NCI-H526 (cell line): ENCODE measurements around the gene RAD51B.
"Not testable (repeated sequence)": the region's sequence is repeated elsewhere in the genome, so short reads cannot be mapped to it uniquely, and the experiment has no call there.

Experiments used
- DNase-seq, 2 experiments: peaks; one replicate each; lab custom pipeline; 2025; lab: John Stamatoyannopoulos, UW

The RAD51B gene

DNA sequence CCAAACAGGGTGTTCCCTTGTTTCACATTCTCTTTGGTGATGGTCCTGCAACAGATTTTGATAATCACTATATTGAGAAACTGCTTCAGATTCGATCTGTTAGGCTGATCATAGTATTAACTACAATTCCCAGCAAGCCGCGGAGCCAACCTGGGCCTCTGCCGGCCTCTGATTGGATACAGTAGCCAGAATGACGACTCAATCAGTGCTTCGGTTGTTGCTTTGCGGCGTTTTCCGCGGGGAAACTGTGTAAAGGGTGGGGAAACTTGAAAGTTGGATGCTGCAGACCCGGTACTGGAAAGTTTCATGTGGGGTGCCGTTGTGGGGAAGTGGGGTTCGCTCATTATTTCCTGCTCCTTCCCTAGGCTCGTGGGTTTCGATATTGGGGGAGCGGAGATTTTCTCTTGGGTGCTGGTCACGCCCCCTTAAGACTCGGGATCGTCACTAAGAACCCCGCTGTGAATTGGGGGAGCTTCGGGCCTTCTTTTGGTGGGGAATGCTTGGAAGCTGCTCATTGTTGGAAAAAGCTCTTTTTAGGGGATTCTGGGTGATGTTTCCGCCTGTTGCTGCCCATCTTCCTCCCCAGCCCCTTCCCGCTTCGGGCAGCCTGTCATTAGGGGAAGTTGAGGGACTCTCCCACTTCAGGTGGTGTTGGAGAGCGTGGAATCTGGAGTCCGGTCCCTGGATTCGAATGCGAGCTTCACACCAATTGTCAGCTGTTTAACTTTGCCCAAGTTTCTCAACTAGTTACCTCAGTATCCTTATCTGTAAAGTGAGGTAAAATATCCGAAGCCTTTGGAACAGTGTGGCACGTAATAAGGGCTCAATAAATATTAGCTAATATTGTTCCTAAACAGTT, at the start of gene RAD51B:
Gene RAD51B, plus strand, starts transcription at position 217 of the 859 bp plus-strand sequence.
- peak; percentile 77 to 88 for DNase-seq

DNA sequence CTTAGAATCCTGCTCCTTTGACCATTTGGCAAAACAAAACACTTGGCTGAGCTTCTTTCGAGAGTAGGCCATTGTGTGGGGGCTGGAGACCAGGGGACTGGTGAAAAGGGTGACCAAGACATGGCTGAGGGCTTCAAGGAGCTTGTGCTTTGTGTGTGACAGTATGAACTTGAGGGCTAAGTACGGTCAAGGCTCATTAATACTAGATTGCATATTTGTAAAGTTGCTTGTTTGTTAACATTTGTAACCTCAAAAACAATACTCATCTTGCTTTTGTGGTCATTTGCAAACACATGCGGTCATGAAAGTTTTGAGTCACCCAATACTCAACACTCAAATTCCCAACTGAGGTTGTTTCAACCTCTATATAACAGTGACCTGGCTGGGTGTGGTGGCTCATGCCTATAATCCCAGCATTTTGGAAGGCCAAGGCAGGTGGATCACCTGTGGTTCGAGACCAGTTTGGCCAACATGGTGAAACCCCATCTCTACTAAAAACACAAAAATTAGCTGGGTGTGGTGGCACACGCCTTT, 45.7 kb upstream of the RAD51B start:
- DNase-seq = no peak

DNA sequence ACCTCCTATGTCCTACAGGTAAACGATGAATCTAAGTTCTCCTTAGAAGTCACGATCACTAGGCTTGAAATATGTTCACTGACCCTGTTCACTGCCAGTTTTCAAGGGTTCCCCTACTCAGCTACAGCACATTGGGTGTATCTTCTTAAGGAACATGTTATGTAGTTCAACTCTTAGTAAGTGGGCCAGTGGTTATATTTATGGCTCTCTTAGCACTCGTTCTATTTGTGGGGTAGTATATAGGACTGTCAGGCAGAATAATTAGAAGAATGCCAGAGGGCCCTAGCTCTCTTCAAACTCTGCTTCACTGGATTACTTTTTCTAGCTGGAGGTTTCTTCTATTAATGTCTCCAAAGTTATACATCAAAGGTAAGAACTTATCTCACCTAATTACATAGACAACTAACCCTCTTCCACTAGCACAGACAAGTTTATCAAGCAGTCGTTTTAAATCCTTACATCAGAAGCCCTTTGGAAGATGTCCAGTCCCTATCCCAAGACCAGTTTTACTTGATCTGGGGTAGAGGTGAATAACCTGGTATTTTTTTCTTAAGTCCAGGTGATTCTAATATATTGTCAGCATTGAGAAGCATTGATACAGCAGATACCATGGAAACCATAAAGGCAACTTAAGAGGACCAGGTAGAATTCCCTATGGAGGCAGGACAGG, 42.8 kb upstream of the RAD51B start:
- no peak for DNase-seq

DNA sequence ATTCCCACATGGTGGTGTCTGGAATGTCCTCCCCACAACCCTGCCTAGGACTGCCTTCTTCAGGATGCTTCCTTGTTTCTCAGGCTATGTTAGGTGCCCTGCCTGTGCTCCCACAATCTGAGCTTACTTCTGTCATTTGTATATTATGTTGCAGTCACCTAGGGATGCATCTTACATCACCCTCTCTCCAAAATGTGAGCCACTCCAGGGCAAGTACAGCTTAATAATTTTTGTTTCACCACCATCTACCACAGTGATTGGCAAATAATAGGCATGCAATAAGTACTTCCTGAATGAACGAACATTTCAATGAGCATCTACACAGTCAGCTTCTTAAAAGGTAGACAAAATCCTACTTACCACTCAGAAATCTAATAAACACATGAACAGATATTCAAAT, 40.8 kb upstream of the RAD51B start:
- no peak for DNase-seq

DNA sequence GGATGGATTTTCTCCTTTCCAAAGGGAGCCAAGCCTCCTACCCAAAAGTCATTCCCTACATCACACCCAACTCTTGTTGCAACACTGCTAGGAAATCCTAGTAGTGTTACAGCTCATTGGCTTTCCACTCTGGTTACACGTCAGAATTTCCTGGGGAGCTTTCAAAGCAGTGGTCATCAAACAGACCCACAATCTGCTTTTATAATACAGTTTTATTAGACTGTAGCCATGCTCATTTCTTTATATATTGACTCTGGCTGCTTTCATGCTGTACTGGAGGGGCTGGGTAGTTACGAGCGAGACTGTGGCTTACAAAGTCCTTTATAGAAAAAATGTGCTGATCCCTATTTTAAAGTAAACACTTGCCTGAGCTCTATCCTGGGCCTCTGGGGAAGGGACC, 37.5 kb upstream of the RAD51B start:
- DNase-seq = no peak

DNA sequence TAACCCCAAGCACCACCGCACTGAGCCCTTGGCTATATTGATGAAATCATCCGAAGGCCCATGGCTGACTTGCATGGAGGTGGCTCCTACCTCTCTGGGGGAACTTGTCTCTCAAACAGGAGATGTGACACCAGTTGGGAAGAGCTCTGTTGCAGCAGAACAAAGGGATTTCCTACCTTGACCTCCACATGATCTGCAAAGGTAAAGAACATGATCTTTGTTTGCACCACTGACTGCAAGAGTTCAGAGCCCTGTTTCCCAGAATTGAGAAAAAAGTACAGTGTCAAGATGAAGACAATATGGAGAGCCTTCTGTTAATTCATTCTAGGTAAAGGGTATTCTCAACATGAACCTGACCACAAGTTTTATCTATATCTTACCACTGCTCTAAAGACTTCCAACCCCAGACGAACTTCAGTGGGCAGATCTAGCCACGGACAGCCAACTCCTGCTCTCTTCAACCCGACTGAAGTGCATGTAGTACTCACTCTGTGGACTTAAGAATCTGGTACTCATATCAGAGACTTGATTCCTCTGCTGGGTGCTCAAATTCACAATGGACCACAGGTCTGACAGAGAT, 35.2 kb upstream of the RAD51B start:
- no peak for DNase-seq

DNA sequence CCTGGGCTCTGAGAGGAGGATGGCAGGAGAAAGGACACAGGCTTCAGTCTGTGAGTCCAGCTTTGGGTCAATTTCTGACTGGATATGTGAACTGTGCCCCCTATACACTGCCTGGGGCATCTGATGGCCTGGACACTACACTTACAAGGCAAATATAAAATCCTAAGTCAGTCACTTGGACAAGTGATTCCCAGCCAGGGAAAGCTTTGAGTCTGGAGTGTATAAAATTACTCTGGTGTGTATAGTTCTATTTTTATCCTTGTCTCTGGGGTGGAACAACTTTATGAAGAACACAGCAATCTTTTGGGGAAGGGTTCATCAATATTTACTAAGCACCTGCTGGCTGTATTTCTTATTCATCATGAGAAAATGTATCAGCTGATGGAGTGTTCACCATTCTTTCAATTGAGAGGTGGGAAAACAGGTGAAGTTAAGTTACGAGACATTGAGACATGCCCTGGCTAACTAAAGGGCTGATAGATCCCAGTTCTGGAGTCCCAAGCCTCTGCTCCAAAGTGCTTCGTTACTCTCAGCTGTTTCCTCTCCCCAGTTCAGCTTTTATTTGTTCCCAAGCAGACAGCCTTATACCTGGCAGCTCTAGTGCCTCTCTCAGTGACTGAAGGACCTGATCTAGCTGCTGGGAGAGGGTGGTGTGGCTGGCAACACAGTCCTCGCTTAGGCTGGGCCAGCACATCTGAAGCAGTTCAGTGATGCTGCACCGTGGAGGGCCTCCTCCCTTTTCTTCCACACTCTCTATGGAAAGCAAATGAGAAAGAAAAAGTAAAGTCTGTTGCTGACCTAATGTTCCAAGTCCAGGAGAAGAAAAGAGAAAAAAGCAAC, 34.1 kb upstream of the RAD51B start:
- DNase-seq = no peak

DNA sequence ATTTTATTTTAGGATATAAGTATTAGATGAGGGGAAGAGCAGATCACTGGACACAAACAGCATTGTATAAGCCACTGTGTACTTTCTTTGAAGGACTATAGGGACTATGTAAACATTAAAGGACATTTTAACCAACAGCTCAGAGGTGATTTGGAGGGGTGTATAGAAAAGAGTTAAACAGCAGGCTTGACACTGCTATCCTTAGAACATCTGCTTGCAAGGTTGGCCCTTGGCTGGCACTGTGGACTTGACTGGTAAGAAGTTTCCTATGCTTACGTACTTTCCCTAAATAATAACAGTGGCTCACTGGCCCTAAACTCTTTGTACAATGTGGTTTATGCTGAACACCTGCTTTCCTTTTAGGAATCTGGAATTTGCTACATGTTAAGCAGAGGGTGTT, 31.9 kb upstream of the RAD51B start:
- DNase-seq = no peak

DNA sequence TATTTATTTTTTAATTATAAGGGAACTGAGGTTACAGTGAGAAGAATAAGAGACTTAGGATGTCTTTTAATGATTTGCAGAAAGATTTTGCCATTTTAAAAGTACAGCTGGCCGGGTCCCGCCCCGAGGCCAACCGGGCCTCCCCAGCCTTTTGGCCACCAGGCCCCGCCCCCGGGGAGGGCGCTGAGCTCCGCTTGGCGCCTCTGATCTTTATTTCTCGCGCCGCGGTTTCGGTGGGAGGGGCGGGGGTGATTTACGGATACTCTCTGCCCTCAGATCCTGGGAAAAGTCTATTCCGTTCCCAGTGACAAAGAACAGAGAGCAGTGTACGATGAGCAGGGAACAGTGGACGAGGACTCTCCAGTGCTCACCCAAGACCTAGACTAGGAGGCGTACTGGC, 20.8 kb upstream of the RAD51B start:
- DNase-seq = no peak

DNA sequence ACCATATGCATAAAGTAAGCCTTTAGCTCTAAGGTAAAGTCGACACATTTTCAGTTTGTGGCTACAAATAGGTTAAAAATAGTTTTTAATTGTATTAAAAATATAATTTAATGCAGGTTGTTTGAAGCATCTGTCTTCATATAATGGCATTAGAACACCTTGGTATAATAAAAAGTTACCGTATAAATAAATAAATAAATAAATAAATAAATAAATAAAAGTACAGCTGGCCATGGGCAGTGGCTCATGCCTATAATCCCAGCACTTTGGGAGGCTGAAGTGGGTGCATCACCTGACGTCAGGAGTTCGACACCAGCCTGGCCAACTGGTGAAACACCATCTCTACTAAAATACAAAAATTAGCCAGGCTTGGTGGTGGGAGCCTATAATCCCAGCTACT, 18.8 kb upstream of the RAD51B start:
- DNase-seq = no peak

DNA sequence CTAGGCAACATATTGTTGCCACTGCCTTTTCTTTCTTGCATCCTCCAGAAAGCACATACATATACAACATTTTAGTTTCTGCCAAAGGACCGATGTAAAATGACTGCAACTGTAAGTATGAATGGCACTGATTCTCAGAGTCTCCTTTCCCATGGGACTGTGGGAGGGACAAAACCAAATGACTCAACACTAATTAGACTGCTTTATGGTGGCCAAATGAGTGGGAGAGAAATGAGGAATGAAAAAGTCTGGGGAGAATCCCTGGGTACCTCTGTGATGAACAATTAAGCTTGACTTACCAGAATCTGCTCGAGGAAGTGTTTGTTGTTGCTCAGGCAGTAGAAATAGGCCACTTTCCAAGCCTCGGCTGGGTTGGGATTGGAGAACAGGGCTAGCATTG, 13.3 kb upstream of the RAD51B start:
- DNase-seq = no peak

DNA sequence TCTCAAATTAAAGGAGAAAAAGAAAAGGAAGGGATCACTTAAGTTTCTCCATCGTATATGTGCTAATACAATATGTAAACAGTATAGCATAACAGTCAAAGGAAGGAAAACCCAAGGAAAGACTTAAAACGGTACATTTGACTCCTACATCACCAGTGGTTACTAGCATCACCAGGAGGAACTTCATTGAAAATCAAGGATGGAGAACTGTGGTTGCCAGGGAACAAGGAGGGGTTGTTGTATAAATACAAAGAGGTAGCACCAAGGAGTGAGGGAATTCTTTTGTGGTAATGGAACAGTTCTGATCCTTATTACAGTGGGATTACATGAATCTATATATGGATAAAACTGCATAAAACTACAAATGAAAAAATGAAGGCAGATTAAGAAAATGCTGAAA, 4.8 kb upstream of the RAD51B start:
- no peak for DNase-seq

DNA sequence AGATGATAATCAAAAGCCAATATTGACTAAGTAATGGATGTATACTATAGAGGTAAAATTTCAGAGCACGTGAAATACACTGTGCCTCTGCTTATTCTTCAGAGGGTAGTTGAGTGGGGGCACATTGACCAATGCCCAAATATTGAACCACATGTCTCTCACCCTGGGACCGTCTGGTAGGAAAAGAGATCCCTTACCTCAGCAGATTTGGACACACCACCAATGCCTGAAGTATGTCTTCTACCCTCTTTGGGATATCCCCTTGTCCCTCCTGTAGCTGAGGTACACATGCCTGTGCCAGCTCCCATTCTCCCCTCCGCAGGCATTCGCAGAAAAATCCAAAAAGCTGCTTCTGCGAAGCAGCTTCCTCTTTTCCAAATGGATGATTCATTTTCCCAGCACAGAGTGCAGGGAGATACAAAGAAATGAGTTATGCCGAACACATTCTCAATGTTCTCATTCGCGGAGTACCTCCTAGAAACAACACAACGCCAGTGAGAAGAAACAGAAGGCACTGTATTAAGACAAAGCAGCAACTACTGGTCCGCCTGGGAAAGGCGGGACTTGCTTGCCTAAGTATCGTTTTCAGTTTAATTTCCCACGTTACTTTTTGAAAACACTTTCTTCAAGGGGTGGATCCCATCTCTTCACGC, 3.9 kb upstream of the RAD51B start:
- no peak for DNase-seq

DNA sequence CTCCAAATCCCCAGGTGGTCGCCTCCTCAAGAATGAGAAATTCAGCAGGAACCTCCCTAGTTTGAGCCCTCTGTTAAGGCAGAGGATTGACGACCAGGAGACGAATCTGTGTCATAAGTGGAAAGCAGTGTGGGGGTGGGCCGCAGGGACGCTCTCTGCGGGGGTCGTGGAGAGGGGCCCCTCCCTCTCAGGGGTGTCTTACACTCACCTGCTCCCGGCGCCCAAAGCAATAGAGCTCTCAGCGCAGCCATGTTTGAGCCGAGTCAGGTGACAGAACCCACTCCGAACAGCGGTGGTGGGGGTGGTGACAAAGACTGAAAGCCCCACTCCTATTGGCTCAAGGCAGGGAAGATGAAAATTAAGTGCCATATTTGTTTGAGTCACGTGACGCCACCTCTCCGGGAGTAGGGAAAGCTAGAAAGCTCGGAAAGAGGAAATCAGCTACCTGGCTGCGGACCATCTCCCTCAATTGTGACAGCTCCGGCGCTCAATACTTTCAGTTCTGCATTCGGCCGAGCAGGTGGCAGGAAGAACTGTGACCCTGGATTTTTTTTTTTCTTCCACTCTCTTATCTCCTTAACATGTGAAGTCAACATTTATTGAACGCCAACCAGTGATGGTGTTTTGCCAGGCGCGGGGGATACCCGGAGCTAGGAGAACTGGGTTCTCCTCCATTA, 3.1 kb upstream of the RAD51B start, which contains the start of gene ZFYVE26:
Gene ZFYVE26, minus strand, starts transcription at position 265 of the 677 bp plus-strand sequence. CDS start 627 bp downstream, outside the sequence.
- DNase-seq = peak; percentile 96

DNA sequence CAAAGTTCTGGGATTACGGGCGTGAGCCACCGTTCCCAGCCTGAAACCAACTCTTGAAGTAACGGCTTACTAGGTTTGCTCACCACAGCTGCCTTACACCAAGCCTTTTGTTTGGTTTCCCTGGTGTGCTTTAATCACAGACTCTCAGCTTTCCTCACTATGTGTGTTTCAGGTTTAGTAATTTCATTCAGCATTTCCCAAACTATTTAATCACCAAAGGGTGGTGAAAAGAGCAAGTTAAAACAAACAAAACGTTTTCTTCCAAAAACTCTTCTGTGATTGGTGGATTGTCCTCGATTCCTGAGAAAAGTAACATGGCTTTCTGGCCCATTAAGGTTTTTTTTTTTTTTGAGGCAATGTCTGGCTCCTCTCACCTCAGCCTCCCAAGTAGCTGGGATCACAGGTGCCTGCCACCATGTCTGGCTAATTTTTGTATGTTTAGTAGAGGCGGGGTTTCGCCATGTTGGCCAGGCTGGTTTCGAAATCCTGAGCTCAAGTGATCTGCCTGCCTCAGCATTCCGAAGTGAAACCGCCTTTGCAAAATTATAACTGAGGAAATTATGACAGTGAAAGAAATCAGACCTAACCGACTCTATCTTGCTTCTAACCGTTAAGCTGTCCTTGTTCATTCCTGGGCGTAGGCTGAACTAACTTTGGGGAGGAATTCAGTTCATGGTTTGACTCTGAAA, 1.7 kb upstream of the RAD51B start:
- no peak for DNase-seq

DNA sequence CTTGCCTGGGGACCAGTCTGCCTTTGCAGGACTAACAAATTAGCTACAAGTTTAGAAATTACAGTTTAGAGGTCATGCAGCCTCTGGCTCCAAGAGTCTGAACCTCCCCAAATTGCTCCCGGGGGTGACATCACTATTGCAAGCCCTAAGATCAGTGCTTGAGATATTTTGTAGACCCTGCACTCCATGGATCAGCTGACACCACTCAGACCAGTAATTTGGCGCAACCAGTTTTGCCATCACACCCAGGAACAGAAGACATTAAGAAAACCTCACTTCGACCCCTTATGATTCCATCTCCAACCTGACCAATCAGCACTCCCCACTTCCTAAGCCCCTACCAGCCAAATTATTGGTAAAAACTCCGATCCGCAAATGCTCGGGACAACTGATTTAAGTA, 1.1 kb upstream of the RAD51B start:
- not testable (repeated sequence) for DNase-seq

DNA sequence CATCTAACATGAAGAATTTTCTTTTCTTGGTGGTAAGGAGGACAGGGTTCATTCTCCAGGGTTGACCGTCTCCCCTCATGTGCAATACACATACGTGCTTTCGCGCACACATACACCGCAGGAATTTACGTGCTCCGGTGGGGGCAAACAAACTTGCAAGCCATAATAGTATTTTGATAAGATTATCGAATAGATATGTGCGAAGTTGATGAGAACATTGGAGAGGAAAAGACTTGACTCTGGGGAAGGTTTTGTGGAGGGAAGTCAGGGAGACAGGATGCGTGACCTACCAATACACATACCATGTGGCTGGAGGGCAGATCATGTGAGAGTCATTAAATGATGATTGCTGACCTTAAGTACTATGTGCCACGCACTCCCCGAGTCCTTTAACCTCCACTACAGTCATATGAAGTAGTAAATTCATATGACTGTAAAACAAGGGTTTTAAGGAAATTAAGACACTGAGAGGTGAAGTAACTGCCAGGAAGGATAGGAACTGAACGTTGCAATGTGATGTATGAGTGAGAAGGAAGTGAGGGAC, 921 bp downstream of the RAD51B start:
- DNase-seq = peak in 1 of 2 experiments; percentile 7

DNA sequence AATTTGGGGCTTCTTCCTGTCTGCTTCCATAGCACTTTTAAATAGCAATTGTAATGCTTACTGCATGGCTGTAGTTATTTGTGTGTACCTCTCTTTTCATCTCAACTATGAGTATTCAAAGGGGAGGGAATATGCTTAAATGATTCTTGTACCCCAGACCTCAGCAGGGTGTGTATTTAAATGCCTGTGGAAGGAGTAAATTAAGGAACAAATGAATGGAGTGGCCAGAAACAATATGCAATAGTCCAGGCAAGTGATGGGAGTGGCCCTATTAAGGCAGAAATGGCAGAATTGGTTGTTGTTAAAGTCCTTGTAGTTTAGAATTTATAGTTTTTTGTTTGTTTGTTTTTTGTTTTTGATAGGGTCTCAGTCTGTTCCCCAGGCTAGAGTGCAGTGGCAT, 1.5 kb downstream of the RAD51B start:
- DNase-seq = no peak

DNA sequence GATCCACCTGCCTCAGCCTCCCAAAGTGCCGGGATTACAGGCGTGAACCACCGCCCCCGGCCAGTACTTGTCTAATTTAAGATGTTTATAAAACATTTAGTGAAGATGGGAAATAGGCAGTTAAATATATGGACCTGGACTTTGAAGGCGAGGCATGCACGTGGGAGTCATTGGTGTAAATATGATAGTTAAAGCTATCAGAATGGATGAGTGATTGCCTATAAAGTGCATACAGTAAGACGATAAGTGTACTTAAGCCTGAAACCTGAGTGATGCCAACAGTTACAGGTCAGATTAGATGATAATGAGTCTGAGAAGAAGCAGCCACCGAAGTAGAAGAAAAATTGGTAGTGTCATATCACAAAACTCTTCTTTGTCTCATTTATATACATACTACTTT, 11.5 kb downstream of the RAD51B start:
- DNase-seq = no peak

DNA sequence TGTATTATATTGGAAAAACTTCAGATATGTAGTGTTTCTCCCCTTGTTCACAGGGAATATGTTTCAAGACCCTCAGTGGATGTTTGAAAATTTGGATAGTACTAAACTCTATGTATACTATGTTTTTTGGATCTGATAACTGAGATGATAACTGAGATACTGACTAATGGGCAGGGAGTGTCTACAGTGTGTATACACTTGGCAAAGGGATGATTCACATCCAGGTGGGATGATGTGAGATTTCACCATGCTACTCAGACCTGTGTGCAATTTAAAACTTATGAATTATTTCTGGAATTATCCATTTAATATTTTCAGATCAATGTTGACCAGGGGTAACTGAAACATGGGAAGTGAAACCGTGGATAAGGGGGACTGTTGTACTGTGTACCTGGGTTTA, 13.8 kb downstream of the RAD51B start:
- DNase-seq = no peak
